ENCODE results near the gene SEMA5A.

- TF ChIP-seq CTCF (optimal IDR thresholded peaks at IDR 0.05 in 1 of 3, IDR thresholded peaks at IDR 0.05 in 1 of 3, conservative IDR thresholded peaks at IDR 0.05 in 1 of 3; ENCODE audit: extremely low read depth in 1 of 3, insufficient read depth in 2 of 3, low read length in 3 of 3) (no peak), EZH2 (IDR thresholded peaks at IDR 0.05; ENCODE audit: low read length) (no peak)
Measured at GRCh38 chr5:9189681-9190080, 356.2 kb downstream of the SEMA5A start.

Data from keratinocyte (primary cell).